ENCODE results near the gene DCDC2B. TPM values are rescaled to one million over a fixed set of nuclear protein-coding genes. Genes with fewer than 3 reads are reported as not detected.

The DCDC2B gene
- total and polyA plus RNA-seq, 9 of the 15 experiments (the other 6 are each of a cell fraction or from before 2014, with no cell fraction given): not detected

DNA sequence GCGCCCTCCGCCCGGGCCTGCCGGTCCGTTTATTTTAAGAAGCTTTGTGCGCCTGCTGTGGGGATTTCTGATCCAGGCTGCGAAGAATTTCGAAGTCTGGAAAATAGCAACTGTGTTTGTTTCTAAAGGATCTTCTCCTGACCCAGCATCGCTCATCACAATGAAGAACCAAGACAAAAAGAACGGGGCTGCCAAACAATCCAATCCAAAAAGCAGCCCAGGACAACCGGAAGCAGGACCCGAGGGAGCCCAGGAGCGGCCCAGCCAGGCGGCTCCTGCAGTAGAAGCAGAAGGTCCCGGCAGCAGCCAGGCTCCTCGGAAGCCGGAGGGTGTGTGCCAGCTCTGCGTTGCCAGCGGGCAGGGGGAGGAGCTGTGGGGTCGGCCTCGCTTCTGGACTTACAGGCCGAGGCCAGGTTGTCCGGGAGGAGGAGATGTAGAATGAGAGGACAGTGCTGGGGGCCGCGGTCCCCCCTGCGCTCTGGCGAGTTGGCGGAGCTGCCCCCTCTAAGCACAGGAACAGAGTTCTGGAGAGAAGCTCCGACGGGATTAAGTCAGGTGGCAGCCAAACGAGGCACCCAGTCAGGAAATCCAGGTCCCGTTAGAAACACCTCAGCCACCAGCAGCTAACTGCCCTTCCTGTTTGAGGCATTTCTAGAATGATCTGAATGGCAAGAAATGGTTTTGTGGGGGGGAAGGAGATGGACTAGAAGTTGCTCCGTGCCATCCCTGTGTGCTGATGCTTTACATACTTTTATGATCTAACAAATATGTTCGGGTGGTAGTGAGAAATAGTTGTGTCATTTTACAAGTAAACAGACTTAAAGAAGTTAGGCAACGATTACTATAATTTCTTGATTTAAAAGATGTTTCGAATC is 28.5 kb upstream of the DCDC2B start (continued):
- TF ChIP-seq ZNF561 (CRISPR knock-in tag; conservative IDR thresholded peaks at IDR 0.05) (no peak), HOXB6 (CRISPR knock-in tag; IDR thresholded peaks at IDR 0.05; ENCODE audit: borderline replicate concordance) (no peak), CREBBP (IDR thresholded peaks at IDR 0.05; ENCODE audit: low read depth, low read length) (no peak), SRSF9 (IDR thresholded peaks at IDR 0.05; ENCODE audit: borderline replicate concordance, low read depth, low read length) (no peak), ZNF224 (CRISPR knock-in tag; IDR thresholded peaks at IDR 0.05) (no peak), ZNF174 (CRISPR knock-in tag; IDR thresholded peaks at IDR 0.05) (no peak), TBP (optimal IDR thresholded peaks at IDR 0.05; ENCODE audit: low read depth, low read length) (no peak), CTCFL (IDR thresholded peaks at IDR 0.05; ENCODE audit: borderline replicate concordance, insufficient read depth, low read depth, low read length, poor library complexity, severe bottlenecking) (no peak), RFX5 (IDR thresholded peaks at IDR 0.05; ENCODE audit: low read depth, low read length) (no peak), FOXK2 (conservative IDR thresholded peaks at IDR 0.05 in 1 of 2, IDR thresholded peaks at IDR 0.05 in 1 of 2; ENCODE audit: low read depth in 2 of 2) (no peak), MYC (IDR thresholded peaks at IDR 0.05; ENCODE audit: low read depth, low read length) (no peak), MYC (CRISPR knock-in tag; IDR thresholded peaks at IDR 0.05; ENCODE audit: borderline replicate concordance, low read depth) (0 out of 2 replicates have a peak, but pooled peaks have one; percentile 28), C11orf30 (IDR thresholded peaks at IDR 0.05; ENCODE audit: low read depth) (no peak), GMEB1 (CRISPR knock-in tag; IDR thresholded peaks at IDR 0.05) (no peak), ZNF589 (CRISPR knock-in tag; IDR thresholded peaks at IDR 0.05; ENCODE audit: low read depth) (no peak), TCF7 (IDR thresholded peaks at IDR 0.05; ENCODE audit: borderline replicate concordance) (no peak), TAL1 (IDR thresholded peaks at IDR 0.05) (no peak), POLR2A (conservative IDR thresholded peaks at IDR 0.05) (no peak), ARID2 (IDR thresholded peaks at IDR 0.05) (no peak)
- TF ChIP-seq, protein P1, sequence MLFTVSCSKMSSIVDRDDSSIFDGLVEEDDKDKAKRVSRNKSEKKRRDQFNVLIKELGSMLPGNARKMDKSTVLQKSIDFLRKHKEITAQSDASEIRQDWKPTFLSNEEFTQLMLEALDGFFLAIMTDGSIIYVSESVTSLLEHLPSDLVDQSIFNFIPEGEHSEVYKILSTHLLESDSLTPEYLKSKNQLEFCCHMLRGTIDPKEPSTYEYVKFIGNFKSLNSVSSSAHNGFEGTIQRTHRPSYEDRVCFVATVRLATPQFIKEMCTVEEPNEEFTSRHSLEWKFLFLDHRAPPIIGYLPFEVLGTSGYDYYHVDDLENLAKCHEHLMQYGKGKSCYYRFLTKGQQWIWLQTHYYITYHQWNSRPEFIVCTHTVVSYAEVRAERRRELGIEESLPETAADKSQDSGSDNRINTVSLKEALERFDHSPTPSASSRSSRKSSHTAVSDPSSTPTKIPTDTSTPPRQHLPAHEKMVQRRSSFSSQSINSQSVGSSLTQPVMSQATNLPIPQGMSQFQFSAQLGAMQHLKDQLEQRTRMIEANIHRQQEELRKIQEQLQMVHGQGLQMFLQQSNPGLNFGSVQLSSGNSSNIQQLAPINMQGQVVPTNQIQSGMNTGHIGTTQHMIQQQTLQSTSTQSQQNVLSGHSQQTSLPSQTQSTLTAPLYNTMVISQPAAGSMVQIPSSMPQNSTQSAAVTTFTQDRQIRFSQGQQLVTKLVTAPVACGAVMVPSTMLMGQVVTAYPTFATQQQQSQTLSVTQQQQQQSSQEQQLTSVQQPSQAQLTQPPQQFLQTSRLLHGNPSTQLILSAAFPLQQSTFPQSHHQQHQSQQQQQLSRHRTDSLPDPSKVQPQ (CRISPR knock-in tag; IDR thresholded peaks at IDR 0.05; ENCODE audit: borderline replicate concordance): no peak
- TF ChIP-seq, protein P2, sequence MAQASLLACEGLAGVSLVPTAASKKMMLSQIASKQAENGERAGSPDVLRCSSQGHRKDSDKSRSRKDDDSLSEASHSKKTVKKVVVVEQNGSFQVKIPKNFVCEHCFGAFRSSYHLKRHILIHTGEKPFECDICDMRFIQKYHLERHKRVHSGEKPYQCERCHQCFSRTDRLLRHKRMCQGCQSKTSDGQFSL (CRISPR knock-in tag; IDR thresholded peaks at IDR 0.05): no peak
- TF ChIP-seq, protein P2 (tag; IDR thresholded peaks at IDR 0.05): no peak; a peak in 1 of 4 replicates

All from K562 (cell line).